ENCODE results near the gene CLCNKB.

DNA sequence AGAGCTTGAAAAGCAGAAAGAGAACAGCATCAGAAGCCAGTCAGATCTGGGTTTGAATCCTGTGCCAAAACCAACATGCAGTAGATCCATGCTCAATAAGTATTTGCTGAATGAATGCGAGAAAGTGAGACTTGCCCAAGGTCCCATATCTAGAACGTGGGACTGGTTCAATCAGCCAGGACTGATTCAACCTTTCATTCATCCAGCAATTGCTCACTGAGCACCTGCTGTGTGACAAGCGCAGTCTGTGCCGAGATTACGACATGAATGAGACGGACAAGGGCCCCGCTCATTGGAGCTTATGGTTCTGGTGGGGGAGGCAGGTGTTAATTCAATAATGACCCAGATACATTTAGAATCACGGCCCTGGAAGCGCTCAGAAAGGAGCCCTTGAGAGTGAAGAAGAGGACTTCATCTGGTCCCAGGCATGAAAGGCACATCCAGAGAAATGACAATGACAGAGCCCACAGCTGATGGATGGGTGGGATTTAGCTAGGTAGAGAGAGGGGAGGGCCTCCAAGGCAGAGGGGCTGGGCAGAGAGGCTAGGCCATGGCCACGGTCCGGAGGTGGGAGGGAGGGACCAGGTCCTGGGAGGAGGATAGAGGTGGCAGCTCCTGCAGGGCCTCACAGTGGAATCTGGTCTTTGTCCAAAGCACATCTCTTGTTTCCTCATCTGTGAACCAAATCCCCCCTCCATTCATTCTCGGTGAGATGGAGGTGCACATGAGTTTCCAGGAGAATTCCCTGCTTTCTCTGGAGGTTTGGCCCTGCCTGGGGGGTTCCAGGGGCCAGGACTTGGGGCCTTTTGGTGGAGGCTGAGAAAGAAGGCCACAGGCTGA is 34.0 kb downstream of the CLCNKB start:
- no peak for TF ChIP-seq POLR2A (IDR thresholded peaks at IDR 0.05)
- TF ChIP-seq, protein P1, sequence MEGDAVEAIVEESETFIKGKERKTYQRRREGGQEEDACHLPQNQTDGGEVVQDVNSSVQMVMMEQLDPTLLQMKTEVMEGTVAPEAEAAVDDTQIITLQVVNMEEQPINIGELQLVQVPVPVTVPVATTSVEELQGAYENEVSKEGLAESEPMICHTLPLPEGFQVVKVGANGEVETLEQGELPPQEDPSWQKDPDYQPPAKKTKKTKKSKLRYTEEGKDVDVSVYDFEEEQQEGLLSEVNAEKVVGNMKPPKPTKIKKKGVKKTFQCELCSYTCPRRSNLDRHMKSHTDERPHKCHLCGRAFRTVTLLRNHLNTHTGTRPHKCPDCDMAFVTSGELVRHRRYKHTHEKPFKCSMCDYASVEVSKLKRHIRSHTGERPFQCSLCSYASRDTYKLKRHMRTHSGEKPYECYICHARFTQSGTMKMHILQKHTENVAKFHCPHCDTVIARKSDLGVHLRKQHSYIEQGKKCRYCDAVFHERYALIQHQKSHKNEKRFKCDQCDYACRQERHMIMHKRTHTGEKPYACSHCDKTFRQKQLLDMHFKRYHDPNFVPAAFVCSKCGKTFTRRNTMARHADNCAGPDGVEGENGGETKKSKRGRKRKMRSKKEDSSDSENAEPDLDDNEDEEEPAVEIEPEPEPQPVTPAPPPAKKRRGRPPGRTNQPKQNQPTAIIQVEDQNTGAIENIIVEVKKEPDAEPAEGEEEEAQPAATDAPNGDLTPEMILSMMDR (IDR thresholded peaks at IDR 0.05): no peak
